ENCODE data around the gene MCM5. TPM values are rescaled to one million over a fixed set of nuclear protein-coding genes. Genes with fewer than 3 reads are reported as not detected.

Gene MCM5
- total RNA-seq, 2 donors from 2014 or later, result 42.2 to 51.8 TPM

DNA sequence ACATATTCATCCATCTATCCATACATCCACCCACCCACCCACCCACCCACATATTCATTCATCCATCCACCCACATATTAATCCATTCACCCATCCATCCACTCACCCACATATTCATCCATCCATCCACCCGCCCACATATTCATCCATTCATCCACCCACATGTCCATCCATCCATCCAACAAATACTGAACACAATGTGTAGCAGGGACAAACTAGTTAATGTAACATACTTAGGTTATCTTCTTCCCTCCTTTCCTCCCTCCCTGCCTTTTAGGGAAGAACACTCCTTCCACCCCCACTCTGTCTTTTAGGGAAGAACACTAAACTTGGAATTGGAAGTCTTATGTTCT lies 39.4 kb downstream of the MCM5 start:
- 96% methylated on average over 1 of the region's 1 CpG for WGBS
- no peaks in the 10 kb centered on the region for H3K9me3 ChIP-seq
- H3K4me1 ChIP-seq (replicated peaks), result no peaks in the 10 kb centered on the region
- DNase-seq (ENCODE audit: low spot score), result no peak
- H3K27ac ChIP-seq, result no peak overlapping the region
- H3K4me3 ChIP-seq, result no peak overlapping the region
- no peaks in the 10 kb centered on the region for H3K27me3 ChIP-seq (replicated peaks; ENCODE audit: insufficient read depth)
- intact Hi-C loops (cut with DNase I), result loop anchor here (10.0 kb wide), 1 partner anchor 685 kb away; no protein-coding TSS in a partner anchor
- no peaks in the 10 kb centered on the region for H3K36me3 ChIP-seq
- TF ChIP-seq CTCF (IDR thresholded peaks at IDR 0.05), result no peak
- no peak for TF ChIP-seq POLR2A (IDR thresholded peaks at IDR 0.05)
- no peak for TF ChIP-seq POLR2AphosphoS5 (IDR thresholded peaks at IDR 0.05)

- intact Hi-C loops (cut with DNase I), result no loop called here
- 89% methylated on average over 3 of the region's 3 CpGs for WGBS
- no peak for TF ChIP-seq POLR2A (IDR thresholded peaks at IDR 0.05)
- TF ChIP-seq CTCF (IDR thresholded peaks at IDR 0.05), result no peak
- no peak for TF ChIP-seq POLR2AphosphoS5 (IDR thresholded peaks at IDR 0.05)
- DNase-seq (ENCODE audit: low spot score), result no peak
- Histone ChIP-seq H3K4me1 (replicated peaks) (no peaks in the 10 kb centered on the region), H3K4me3 (no peak overlapping the region), H3K27me3 (replicated peaks; ENCODE audit: insufficient read depth) (no peaks in the 10 kb centered on the region), H3K27ac (no peak overlapping the region), H3K36me3 (no peaks in the 10 kb centered on the region), H3K9me3 (no peaks in the 10 kb centered on the region)
Measured at GRCh38 chr22:35440129-35440528, 40.2 kb downstream of the MCM5 start.

- intact Hi-C loops (cut with DNase I), result no loop called here
- H3K4me1 ChIP-seq (replicated peaks), result no peaks in the 10 kb centered on the region
- 80% methylated on average over 9 of the region's 9 CpGs for WGBS
- H3K4me3 ChIP-seq, result no peak overlapping the region
- H3K27me3 ChIP-seq (replicated peaks; ENCODE audit: insufficient read depth), result no peaks in the 10 kb centered on the region
- TF ChIP-seq POLR2AphosphoS5 (IDR thresholded peaks at IDR 0.05) (no peak), POLR2A (IDR thresholded peaks at IDR 0.05) (no peak), CTCF (IDR thresholded peaks at IDR 0.05) (no peak)
- H3K36me3 ChIP-seq, result no peaks in the 10 kb centered on the region
- no peak for DNase-seq (ENCODE audit: low spot score)
- H3K27ac ChIP-seq, result no peak overlapping the region
- H3K9me3 ChIP-seq, result no peaks in the 10 kb centered on the region
Measured at GRCh38 chr22:35441489-35442100, 41.7 kb downstream of the MCM5 start.

DNA sequence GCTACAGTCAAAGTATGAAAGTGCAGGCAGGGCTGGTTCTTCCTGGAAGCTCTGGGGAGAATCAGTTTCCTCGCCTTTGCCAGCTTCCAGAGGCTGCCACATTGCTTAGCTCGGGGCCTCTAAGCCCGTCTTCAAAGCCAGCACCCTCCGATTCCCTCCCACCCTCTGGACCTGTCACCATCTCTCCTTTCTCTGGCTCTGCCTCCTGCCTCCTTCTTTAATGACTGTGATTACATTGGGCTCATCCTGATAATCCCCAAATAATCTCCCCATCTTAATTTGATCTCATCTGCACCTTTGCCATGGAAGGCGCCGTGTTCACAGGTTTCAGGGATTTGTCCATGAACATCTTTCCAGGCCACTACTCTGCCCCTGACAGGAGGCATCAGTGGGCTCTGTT lies 42.5 kb downstream of the MCM5 start:
- no peak for TF ChIP-seq CTCF (IDR thresholded peaks at IDR 0.05)
- TF ChIP-seq POLR2AphosphoS5 (IDR thresholded peaks at IDR 0.05), result no peak
- no peak for TF ChIP-seq POLR2A (IDR thresholded peaks at IDR 0.05)
- Histone ChIP-seq H3K27me3 (replicated peaks; ENCODE audit: insufficient read depth) (no peaks in the 10 kb centered on the region), H3K36me3 (no peaks in the 10 kb centered on the region), H3K4me3 (no peak overlapping the region), H3K9me3 (no peaks in the 10 kb centered on the region), H3K27ac (no peak overlapping the region), H3K4me1 (replicated peaks) (no peaks in the 10 kb centered on the region)
- WGBS, result 89% methylated on average over 6 of the region's 6 CpGs
- no peak for DNase-seq (ENCODE audit: low spot score)
- intact Hi-C loops (cut with DNase I), result no loop called here

DNA sequence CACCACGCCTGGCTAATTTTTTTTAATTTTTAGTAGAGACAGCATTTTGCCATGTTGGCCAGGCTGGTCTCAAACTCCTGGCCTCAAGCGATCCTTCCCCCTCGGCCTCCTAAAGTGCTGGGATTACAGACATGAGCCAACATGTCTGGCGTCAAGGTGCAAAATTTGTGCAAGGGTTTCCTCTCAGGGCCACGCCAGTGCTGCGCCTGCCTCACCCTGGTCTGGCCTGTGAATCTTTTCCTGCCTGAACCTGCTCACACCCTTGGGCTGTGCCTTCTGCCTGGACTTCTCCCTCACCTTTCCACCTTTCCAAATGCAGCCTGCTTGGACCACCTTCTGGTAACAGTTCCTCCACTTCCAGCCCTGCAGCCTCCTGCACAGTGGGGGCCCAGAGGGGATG lies 43.4 kb downstream of the MCM5 start:
- DNase-seq (ENCODE audit: low spot score), result no peak
- Histone ChIP-seq H3K4me1 (replicated peaks) (no peaks in the 10 kb centered on the region), H3K27ac (no peak overlapping the region), H3K9me3 (no peaks in the 10 kb centered on the region), H3K4me3 (no peak overlapping the region), H3K27me3 (replicated peaks; ENCODE audit: insufficient read depth) (no peaks in the 10 kb centered on the region), H3K36me3 (no peaks in the 10 kb centered on the region)
- TF ChIP-seq CTCF (IDR thresholded peaks at IDR 0.05) (no peak), POLR2AphosphoS5 (IDR thresholded peaks at IDR 0.05) (no peak), POLR2A (IDR thresholded peaks at IDR 0.05) (no peak)
- 58% methylated on average over 6 of the region's 6 CpGs for WGBS
- intact Hi-C loops (cut with DNase I), result no loop called here
